H1 (cell line): Measurements from ENCODE around the gene PPME1. TPM values are rescaled to one million over a fixed set of nuclear protein-coding genes. Genes with fewer than 3 reads are reported as not detected.

ENCODE experiments used
- CHD7 ChIP-seq: fragments of 300-600 bp; sonication (generic); IDR thresholded peaks from 2 replicates; pipeline ENCODE4 v1.7.1; 2012; ENCODE audit warnings: low read length, moderate library complexity, mild to moderate bottlenecking, inconsistent platforms; ENCODE audit not compliant: insufficient replicate concordance
- polyA plus RNA-seq, 7 experiments: library from polyadenylated mRNA; depleted of rRNA in 3 of 7; stranded (reverse) in 5 of 7; unstranded in 2 of 7; fragments of >200 nt in 5 of 7; fragments of 200-250 nt in 2 of 7; gene quantifications; 1 replicate in 5 of 7; 2 replicates in 1 of 7; 4 replicates in 1 of 7; pipeline versions ENCODE4 v1.2.1 to v1.2.3, GENCODE V29; 2011 to 2013; ENCODE audit warnings: missing spikeins in 2 of 7, mixed read lengths in 2 of 7
- total RNA-seq: library from RNA; stranded (reverse); fragmentation: NEBNext Ultra II Directional; extraction: Animal tissue kit (Norgen Biotek cat#: 25700); gene quantifications from 2 replicates; pipeline ENCODE4 v1.2.1, GENCODE V29; 2021

The PPME1 gene
- total and polyA plus RNA-seq, 2 of the 8 experiments (the other 6 are each of a cell fraction or from before 2014, with no cell fraction given): 55.1 to 64.5 TPM

DNA sequence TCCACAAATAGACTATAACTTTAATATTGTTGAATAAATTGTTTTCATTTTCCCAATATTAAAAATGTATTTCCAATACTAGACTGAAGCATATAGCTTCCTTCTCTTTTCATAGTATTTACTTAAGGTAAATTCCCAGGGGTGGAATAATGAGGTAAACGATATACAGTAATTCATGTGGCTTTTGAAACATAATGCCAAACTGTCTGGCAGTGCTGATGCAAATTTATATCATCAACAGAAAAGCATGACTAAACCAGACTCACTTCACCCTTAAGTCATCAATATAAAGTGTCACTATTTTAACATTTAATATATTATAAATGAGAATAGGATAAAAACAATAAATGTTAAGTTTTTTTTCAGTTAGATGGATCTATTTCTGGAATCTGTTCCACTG, 13.9 kb upstream of the PPME1 start (continued):
- TF ChIP-seq CHD7: no peak
